ENCODE measurements around the gene TRPM2. TPM values are rescaled to one million over a fixed set of nuclear protein-coding genes. Genes with fewer than 3 reads are reported as not detected.

Gene TRPM2
- total and polyA plus RNA-seq, 12 donors = 1.5 to 28.3 (median 11.3) TPM

- DNase-seq = no peak
- no peak overlapping the region for H3K27ac ChIP-seq
- no peak overlapping the region for H3K4me3 ChIP-seq
- no peaks in the 10 kb centered on the region for H3K9me3 ChIP-seq (replicated peaks in 1 of 3)
- H3K27me3 ChIP-seq = no peaks in the 10 kb centered on the region
- H3K36me3 ChIP-seq (replicated peaks in 1 of 2) = no peaks in the 10 kb centered on the region
- no peaks in the 10 kb centered on the region for H3K4me1 ChIP-seq (replicated peaks in 1 of 2)
- 87 to 89% (median 89%) methylated on average over 16 to 17 of the region's 17 CpGs for WGBS, 4 donors
- intact Hi-C loops (cut with DNase I) = no loop called here
- no peak for TF ChIP-seq POLR2A (IDR thresholded peaks at IDR 0.05)
- TF ChIP-seq, protein P1, sequence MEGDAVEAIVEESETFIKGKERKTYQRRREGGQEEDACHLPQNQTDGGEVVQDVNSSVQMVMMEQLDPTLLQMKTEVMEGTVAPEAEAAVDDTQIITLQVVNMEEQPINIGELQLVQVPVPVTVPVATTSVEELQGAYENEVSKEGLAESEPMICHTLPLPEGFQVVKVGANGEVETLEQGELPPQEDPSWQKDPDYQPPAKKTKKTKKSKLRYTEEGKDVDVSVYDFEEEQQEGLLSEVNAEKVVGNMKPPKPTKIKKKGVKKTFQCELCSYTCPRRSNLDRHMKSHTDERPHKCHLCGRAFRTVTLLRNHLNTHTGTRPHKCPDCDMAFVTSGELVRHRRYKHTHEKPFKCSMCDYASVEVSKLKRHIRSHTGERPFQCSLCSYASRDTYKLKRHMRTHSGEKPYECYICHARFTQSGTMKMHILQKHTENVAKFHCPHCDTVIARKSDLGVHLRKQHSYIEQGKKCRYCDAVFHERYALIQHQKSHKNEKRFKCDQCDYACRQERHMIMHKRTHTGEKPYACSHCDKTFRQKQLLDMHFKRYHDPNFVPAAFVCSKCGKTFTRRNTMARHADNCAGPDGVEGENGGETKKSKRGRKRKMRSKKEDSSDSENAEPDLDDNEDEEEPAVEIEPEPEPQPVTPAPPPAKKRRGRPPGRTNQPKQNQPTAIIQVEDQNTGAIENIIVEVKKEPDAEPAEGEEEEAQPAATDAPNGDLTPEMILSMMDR (IDR thresholded peaks at IDR 0.05) = no peak
Measured at GRCh38 chr21:44475266-44475845, 121.9 kb downstream of the TRPM2 start.

GRCh38 chr21:44477131-44477530 is 123.7 kb downstream of the TRPM2 start:
- H3K27ac ChIP-seq = no peak overlapping the region
- H3K4me1 ChIP-seq (replicated peaks in 1 of 2) = no peaks in the 10 kb centered on the region
- no peaks in the 10 kb centered on the region for H3K9me3 ChIP-seq (replicated peaks in 1 of 3)
- H3K36me3 ChIP-seq (replicated peaks in 1 of 2) = no peaks in the 10 kb centered on the region
- peak in 1 of 7 donors; percentile 73 for DNase-seq
- TF ChIP-seq, protein P1 (IDR thresholded peaks at IDR 0.05) = no peak
- TF ChIP-seq POLR2A (IDR thresholded peaks at IDR 0.05) = no peak
- H3K27me3 ChIP-seq = no peaks in the 10 kb centered on the region
- 71 to 87% (median 82%) methylated on average over 8 of the region's 8 CpGs for WGBS, 4 donors
- no peak overlapping the region for H3K4me3 ChIP-seq
- intact Hi-C loops (cut with DNase I) = no loop called here

DNA sequence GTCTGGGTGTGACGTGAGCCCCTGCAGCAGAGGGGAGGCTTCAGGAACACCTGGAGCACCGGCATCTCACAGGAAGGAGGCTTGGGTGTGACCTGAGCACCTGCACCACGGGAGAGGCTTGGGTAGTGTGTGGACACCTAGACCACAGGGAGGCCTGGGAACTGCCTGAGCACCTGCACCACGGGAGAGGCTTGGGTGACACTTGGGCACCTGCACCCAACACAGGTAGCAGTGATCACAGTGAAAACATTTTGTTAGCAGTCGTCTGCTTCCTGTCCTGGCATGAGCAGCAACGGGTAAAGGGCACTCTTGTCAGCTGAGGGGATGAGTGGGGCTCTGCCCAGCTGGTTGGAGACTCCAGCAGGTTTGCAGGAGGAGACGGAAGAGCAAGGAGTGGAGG is 124.3 kb downstream of the TRPM2 start:
- no peak overlapping the region for H3K27ac ChIP-seq
- H3K4me1 ChIP-seq (replicated peaks in 1 of 2) = no peaks in the 10 kb centered on the region
- no peak overlapping the region for H3K4me3 ChIP-seq
- no peaks in the 10 kb centered on the region for H3K27me3 ChIP-seq
- intact Hi-C loops (cut with DNase I) = no loop called here
- no peak for DNase-seq
- no peaks in the 10 kb centered on the region for H3K36me3 ChIP-seq (replicated peaks in 1 of 2)
- 71 to 79% (median 74%) methylated on average over 7 of the region's 7 CpGs for WGBS, 4 donors
- H3K9me3 ChIP-seq (replicated peaks in 1 of 3) = no peaks in the 10 kb centered on the region
- TF ChIP-seq POLR2A (IDR thresholded peaks at IDR 0.05) = no peak
- TF ChIP-seq, protein P1 (IDR thresholded peaks at IDR 0.05) = no peak

DNA sequence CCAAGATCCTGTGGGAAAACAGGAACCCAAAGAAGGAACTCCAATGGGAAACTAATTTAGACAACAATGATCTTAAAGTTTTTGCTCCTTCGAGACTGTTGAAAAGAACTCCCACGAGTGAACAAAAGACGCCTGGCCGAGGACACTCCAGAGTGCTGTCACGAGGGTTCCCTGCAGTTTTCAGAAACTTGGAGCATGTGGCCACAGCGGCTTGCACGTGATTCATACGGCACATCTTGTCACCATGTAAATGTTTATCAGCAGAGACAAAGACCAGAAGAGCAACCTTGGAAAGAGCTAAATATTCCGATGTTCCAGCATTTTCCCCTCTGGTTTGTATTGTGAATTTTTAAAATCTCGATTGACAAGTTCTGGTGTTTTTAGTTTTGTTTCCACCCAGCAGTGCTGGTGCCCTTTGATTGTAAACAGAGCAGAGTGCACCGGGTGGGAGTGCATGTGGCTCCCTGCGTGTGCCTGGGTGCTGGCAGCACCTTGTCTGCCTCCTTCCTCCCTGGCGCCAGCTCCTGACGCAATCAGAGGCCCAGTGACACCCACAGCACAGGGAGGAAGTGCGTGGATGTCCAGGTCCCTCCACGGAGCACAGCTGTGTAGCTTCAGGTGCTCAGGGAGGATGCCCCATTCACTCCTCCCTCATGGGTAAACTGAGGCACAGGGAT is 124.8 kb downstream of the TRPM2 start:
- DNase-seq = no peak
- TF ChIP-seq POLR2A (IDR thresholded peaks at IDR 0.05) = no peak
- Histone ChIP-seq H3K4me1 (replicated peaks in 1 of 2) (no peaks in the 10 kb centered on the region), H3K27me3 (no peaks in the 10 kb centered on the region), H3K9me3 (replicated peaks in 1 of 3) (no peaks in the 10 kb centered on the region), H3K27ac (no peak overlapping the region), H3K36me3 (replicated peaks in 1 of 2) (no peaks in the 10 kb centered on the region), H3K4me3 (no peak overlapping the region)
- intact Hi-C loops (cut with DNase I) = no loop called here
- 62 to 75% (median 73%) methylated on average over 12 to 16 of the region's 16 CpGs for WGBS, 4 donors

- no peak for TF ChIP-seq POLR2A (IDR thresholded peaks at IDR 0.05)
- TF ChIP-seq, protein P1 (IDR thresholded peaks at IDR 0.05) = no peak
- intact Hi-C loops (cut with DNase I) = no loop called here
- WGBS, 4 donors = 83 to 88% (median 87%) methylated on average over 3 to 5 of the region's 5 CpGs
- Histone ChIP-seq H3K36me3 (replicated peaks in 1 of 2) (no peaks in the 10 kb centered on the region), H3K27ac (no peak overlapping the region), H3K9me3 (replicated peaks in 1 of 3) (no peaks in the 10 kb centered on the region), H3K4me3 (no peak overlapping the region), H3K27me3 (no peaks in the 10 kb centered on the region), H3K4me1 (replicated peaks in 1 of 2) (no peaks in the 10 kb centered on the region)
- DNase-seq = no peak
Measured at GRCh38 chr21:44478801-44479167, 125.4 kb downstream of the TRPM2 start.
